Fibroblast of the aortic adventitia (primary cell): ENCODE results near the gene HMGXB4. TPM values are rescaled to one million over a fixed set of nuclear protein-coding genes. Genes with fewer than 3 reads are reported as not detected.

Experiments used
- DNase-seq: peaks from one replicate; pipeline ENCODE4 v3.0.0-alpha.2; 2010; ENCODE audit warnings: low read depth
- H3K4me3 ChIP-seq: 2 replicates; pipeline ENCODE4 v1.5.1; 2011; ENCODE audit warnings: low read depth, mild to moderate bottlenecking, control low read depth, low read length, moderate library complexity
- total RNA-seq: library from RNA; depleted of rRNA; stranded (reverse); fragments of >200 nt; gene quantifications from 2 replicates; pipeline ENCODE4 v1.2.3, GENCODE V29; 2012; ENCODE audit warnings: low replicate concordance
- TF ChIP-seq, protein P1 (sequence below): IDR thresholded peaks from 2 replicates; pipeline ENCODE4 v1.5.1; 2011; ENCODE audit warnings: mild to moderate bottlenecking, low read length, control low read depth, inconsistent platforms; ENCODE audit not compliant: insufficient read depth

The HMGXB4 gene
- total RNA-seq, 1 donor: 29.7 TPM

- TF ChIP-seq, protein P1, sequence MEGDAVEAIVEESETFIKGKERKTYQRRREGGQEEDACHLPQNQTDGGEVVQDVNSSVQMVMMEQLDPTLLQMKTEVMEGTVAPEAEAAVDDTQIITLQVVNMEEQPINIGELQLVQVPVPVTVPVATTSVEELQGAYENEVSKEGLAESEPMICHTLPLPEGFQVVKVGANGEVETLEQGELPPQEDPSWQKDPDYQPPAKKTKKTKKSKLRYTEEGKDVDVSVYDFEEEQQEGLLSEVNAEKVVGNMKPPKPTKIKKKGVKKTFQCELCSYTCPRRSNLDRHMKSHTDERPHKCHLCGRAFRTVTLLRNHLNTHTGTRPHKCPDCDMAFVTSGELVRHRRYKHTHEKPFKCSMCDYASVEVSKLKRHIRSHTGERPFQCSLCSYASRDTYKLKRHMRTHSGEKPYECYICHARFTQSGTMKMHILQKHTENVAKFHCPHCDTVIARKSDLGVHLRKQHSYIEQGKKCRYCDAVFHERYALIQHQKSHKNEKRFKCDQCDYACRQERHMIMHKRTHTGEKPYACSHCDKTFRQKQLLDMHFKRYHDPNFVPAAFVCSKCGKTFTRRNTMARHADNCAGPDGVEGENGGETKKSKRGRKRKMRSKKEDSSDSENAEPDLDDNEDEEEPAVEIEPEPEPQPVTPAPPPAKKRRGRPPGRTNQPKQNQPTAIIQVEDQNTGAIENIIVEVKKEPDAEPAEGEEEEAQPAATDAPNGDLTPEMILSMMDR: no peak
- no peak overlapping the region for H3K4me3 ChIP-seq
- no peak for DNase-seq
Observed at GRCh38 chr22:35324762-35325161, 67.5 kb downstream of the HMGXB4 start.

GRCh38 chr22:35325209-35325608, 67.9 kb downstream of the HMGXB4 start:
- TF ChIP-seq, protein P1: no peak
- H3K4me3 ChIP-seq: no peak overlapping the region
- DNase-seq: no peak

DNA sequence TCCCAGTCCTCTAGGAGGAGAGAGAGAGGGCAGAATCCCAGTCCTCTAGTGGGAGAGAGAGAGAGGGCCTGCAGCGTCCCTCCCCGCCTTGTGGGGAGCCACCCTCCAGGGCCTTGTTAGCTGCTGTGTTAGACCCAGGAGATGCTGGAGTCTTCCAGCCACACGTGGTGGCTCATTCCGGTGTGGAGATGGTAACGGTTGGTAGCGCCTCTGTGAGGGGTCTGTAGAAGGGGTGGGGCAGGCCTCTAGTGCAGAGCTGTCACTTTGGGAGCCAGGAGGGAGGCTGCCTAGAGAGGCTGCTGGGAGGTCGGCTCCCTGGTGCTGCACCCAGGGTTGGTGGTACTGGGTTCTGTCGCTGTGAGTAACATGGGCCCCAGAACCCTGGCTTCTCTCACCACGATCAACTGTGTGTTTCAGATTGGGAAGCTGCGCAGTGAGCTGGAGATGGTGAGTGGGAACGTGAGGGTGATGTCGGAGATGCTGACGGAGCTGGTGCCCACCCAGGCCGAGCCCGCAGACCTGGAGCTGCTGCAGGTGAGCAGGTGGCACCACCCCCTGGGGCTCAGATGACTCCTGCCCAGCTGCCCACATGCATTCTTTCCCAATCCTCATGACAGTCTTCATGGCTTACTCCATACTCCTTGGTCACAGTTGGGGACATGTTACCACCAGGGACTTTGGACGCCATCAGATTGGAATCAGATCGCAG, 69.7 kb downstream of the HMGXB4 start:
- DNase-seq: no peak
- H3K4me3 ChIP-seq: no peak overlapping the region
- TF ChIP-seq, protein P1: no peak

GRCh38 chr22:35327690-35328471, 70.6 kb downstream of the HMGXB4 start:
- H3K4me3 ChIP-seq: no peak overlapping the region
- TF ChIP-seq, protein P1: no peak
- DNase-seq: no peak

DNA sequence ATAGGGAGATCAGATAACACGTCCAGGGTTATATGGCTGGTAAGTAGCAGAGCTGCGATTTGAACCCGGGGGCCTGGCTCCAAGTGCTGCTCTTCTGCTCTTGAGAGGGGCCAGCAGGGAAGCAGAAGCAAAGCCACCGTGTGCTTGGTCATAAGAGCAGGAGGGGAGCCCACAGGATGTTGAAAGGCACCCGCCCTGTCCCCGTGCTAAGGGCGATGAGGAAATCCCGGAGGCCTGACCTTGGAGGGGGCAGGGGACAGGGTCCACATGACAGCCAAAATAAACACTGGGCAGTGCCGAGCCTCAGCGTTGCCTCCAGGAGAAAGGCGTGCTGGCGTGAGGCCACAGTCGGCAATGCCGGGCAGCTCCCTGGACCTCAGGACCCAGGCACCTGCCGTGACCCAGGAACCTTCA, 71.2 kb downstream of the HMGXB4 start:
- no peak overlapping the region for H3K4me3 ChIP-seq
- TF ChIP-seq, protein P1: no peak
- no peak for DNase-seq

DNA sequence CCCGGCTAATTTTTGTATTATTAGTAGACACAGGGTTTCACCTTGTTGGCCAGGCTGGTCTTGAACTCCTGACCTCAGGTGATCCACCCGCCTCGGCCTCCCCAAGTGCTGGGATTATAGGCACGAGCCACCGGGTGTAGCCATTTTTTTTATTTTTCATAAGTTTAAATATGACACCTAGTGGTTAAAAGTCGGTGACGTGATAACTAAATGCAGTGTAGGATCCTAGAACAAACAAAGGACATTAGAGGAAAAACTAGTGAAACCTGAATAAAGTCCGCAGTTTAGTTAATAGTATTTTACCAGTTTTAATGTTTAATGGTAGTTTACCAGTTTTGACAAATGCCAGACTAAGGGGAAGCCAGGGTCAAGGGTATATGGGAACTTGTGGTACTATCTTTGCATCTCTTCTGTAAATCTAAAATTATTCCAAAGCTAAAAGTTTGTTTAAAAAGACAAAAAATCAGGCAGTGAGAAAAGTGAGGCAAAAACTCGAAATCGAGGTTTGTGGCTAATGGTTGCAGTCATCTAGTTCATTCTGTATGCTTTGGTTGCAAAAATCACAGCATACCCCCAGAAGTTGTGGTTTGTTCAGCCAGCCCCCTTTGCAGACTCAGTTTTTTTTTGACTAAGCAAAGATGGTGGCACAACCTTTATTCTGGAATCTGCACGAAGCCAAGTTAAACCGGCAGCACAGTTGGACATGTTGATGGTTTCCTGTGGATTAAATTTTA, 72.0 kb downstream of the HMGXB4 start:
- TF ChIP-seq, protein P1: no peak
- H3K4me3 ChIP-seq: no peak overlapping the region
- DNase-seq: no peak
